D341Med (cell line): ENCODE measurements around the gene OR2C1.

Experiments
- DNase-seq: peaks from one replicate; pipeline ENCODE4 v3.0.0; 2012; ENCODE audit warnings: low spot score

OR2C1 gene

GRCh38 chr16:3400446-3400778, 44.7 kb downstream of the OR2C1 start:
- no peak for DNase-seq

GRCh38 chr16:3400779-3401688, 45.3 kb downstream of the OR2C1 start, which contains the start of the genes ZNF174 and ZSCAN32:
Gene ZNF174 (plus strand): TSS chr16:3401215. CDS start chr16:3402005, 790 bp downstream.
Gene ZSCAN32 (minus strand): TSS chr16:3401004. CDS start chr16:3397557, 3,447 bp downstream.
- peak; percentile 99 for DNase-seq

- DNase-seq = peak; percentile 52
Observed at GRCh38 chr16:3401719-3402397, 46.2 kb downstream of the OR2C1 start.
